Occipital lobe (tissue), 3 donors: ENCODE results near the gene HDX. TPM values are rescaled to one million over a fixed set of nuclear protein-coding genes. Genes with fewer than 3 reads are reported as not detected.
"Not testable (repeated sequence)": the region's sequence is repeated elsewhere in the genome, so short reads cannot be mapped to it uniquely, and the experiment has no call there.

Experiments
- DNase-seq: peaks from one replicate; lab custom pipeline; 2025; lab: John Stamatoyannopoulos, UW
- small RNA-seq: library from RNA; depleted of rRNA; stranded (forward); fragments of <200 nt; gene quantifications from one replicate; pipeline ENCODE3, GENCODE V24; 2014
- total RNA-seq: library from RNA; depleted of rRNA; stranded (reverse); fragments of >200 nt; gene quantifications from one replicate; pipeline ENCODE4 v1.2.3, GENCODE V29; 2014

Gene HDX
- total RNA-seq, 1 donor from 2014 or later, result 17.8 TPM

GRCh38 chrX:84339507-84340364, 162.5 kb downstream of the HDX start:
- no peak for DNase-seq

- DNase-seq, result no peak
These were observed 165.6 kb downstream of the HDX start for GRCh38 chrX:84336646-84337045.

- DNase-seq, result no peak
These were observed 167.1 kb downstream of the HDX start for GRCh38 chrX:84335121-84335520.

- DNase-seq, result no peak
These were observed 180.0 kb downstream of the HDX start for GRCh38 chrX:84322083-84322827.

GRCh38 chrX:84320614-84321013, 181.6 kb downstream of the HDX start:
- DNase-seq, result no peak

- DNase-seq, result no peak
These were observed 182.2 kb downstream of the HDX start for GRCh38 chrX:84320023-84320422.

- no peak for DNase-seq
These were observed 183.6 kb downstream of the HDX start for GRCh38 chrX:84318661-84319060.

GRCh38 chrX:84315946-84316345, 186.3 kb downstream of the HDX start:
- DNase-seq, result not testable (repeated sequence)

Small RNAs within 50 kb of the gene (small RNA-seq; reads per million reads assigned to genes)
- gene AL450471.1, result not detected
